Measurements from ENCODE around the gene VPS35L. TPM values are rescaled to one million over a fixed set of nuclear protein-coding genes. Genes with fewer than 3 reads are reported as not detected.

VPS35L gene
- total and polyA plus RNA-seq, 2 experiments from 2014 or later = 48.0 to 54.6 TPM

DNA sequence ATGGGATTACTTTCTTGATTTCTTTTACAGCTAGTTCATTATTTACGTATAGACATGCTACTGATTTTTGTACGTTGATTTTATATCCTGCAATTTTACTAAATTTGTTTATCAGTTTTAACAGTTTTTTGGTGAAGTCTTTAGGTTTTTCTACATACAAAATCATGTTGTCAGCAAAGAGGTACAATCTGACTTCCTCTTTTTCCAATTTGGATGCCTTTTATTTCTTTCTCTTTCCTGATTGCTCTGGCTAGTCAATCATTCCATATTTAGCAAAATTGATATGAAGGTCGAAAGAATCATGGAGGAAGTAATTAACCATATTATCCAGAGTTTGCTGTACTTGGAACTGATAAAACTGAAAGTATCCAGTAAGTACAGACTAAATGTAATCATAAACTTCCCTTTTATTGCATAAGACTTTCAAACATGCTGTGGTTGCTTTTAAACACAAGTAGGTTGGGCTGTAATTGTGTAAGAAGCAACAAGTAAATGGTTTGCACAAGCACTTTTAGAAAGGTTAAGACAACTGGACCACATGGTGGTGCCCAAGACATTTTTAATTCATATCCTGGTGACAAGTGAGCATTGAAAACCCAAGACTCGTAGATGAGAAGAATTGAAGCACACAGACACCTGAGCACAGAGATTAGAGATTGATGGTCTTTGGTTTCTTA, 42.0 kb upstream of the VPS35L start:
- Histone ChIP-seq H3F3A (replicated peaks; ENCODE audit: low read depth) (no peaks in the 10 kb centered on the region), H3K4me2 (no peak overlapping the region), H3K4me3 (no peak overlapping the region), H3K27ac (ENCODE audit: low read depth) (no peak overlapping the region), H3K36me3 (ENCODE audit: insufficient read depth) (peaks cover 24% of the 10 kb centered on the region), H3K9me2 (ENCODE audit: insufficient read depth) (no peaks in the 10 kb centered on the region), H4K20me1 (replicated peaks; ENCODE audit: insufficient read depth) (peaks cover 6% of the 10 kb centered on the region), H3K27me3 (ENCODE audit: insufficient read depth) (no peaks in the 10 kb centered on the region), H3K4me1 (ENCODE audit: insufficient read depth) (no peaks in the 10 kb centered on the region), H2AFZ (no peak overlapping the region), H3K79me2 (replicated peaks; ENCODE audit: insufficient read depth) (peaks cover 40% of the 10 kb centered on the region)
- H3K9me3 Mint-ChIP-seq = no peaks in the 10 kb centered on the region; the same call in 2 of the 3 replicates
- no peak for DNase-seq (ENCODE audit: low spot score)
- H3K4me1 Mint-ChIP-seq = no peaks in the 10 kb centered on the region
- ATAC-seq = no peak
- H3K27me3 Mint-ChIP-seq (ENCODE audit: insufficient read depth, low read depth, poor library complexity) = no peaks in the 10 kb centered on the region
- H3K27ac Mint-ChIP-seq = no peak overlapping the region
- TF ChIP-seq STAT1 (IDR thresholded peaks at IDR 0.05; ENCODE audit: unreplicated experiment) = no peak
- no peak for TF ChIP-seq ZNF114 (CRISPR knock-in tag; IDR thresholded peaks at IDR 0.05)
- TF ChIP-seq EZH2phosphoT487 (IDR thresholded peaks at IDR 0.05; ENCODE audit: unreplicated experiment) = no peak
- TF ChIP-seq, protein P1, sequence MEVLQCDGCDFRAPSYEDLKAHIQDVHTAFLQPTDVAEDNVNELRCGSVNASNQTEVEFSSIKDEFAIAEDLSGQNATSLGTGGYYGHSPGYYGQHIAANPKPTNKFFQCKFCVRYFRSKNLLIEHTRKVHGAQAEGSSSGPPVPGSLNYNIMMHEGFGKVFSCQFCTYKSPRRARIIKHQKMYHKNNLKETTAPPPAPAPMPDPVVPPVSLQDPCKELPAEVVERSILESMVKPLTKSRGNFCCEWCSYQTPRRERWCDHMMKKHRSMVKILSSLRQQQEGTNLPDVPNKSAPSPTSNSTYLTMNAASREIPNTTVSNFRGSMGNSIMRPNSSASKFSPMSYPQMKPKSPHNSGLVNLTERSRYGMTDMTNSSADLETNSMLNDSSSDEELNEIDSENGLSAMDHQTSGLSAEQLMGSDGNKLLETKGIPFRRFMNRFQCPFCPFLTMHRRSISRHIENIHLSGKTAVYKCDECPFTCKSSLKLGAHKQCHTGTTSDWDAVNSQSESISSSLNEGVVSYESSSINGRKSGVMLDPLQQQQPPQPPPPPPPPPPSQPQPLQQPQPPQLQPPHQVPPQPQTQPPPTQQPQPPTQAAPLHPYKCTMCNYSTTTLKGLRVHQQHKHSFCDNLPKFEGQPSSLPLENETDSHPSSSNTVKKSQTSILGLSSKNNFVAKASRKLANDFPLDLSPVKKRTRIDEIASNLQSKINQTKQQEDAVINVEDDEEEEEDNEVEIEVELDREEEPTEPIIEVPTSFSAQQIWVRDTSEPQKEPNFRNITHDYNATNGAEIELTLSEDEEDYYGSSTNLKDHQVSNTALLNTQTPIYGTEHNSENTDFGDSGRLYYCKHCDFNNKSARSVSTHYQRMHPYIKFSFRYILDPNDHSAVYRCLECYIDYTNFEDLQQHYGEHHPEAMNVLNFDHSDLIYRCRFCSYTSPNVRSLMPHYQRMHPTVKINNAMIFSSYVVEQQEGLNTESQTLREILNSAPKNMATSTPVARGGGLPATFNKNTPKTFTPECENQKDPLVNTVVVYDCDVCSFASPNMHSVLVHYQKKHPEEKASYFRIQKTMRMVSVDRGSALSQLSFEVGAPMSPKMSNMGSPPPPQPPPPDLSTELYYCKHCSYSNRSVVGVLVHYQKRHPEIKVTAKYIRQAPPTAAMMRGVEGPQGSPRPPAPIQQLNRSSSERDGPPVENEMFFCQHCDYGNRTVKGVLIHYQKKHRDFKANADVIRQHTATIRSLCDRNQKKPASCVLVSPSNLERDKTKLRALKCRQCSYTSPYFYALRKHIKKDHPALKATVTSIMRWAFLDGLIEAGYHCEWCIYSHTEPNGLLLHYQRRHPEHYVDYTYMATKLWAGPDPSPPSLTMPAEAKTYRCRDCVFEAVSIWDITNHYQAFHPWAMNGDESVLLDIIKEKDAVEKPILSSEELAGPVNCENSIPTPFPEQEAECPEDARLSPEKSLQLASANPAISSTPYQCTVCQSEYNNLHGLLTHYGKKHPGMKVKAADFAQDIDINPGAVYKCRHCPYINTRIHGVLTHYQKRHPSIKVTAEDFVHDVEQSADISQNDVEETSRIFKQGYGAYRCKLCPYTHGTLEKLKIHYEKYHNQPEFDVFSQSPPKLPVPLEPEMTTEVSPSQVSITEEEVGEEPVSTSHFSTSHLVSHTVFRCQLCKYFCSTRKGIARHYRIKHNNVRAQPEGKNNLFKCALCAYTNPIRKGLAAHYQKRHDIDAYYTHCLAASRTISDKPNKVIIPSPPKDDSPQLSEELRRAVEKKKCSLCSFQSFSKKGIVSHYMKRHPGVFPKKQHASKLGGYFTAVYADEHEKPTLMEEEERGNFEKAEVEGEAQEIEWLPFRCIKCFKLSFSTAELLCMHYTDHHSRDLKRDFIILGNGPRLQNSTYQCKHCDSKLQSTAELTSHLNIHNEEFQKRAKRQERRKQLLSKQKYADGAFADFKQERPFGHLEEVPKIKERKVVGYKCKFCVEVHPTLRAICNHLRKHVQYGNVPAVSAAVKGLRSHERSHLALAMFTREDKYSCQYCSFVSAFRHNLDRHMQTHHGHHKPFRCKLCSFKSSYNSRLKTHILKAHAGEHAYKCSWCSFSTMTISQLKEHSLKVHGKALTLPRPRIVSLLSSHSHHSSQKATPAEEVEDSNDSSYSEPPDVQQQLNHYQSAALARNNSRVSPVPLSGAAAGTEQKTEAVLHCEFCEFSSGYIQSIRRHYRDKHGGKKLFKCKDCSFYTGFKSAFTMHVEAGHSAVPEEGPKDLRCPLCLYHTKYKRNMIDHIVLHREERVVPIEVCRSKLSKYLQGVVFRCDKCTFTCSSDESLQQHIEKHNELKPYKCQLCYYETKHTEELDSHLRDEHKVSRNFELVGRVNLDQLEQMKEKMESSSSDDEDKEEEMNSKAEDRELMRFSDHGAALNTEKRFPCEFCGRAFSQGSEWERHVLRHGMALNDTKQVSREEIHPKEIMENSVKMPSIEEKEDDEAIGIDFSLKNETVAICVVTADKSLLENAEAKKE (CRISPR knock-in tag; IDR thresholded peaks at IDR 0.05) = no peak
- no peak for TF ChIP-seq POLR2AphosphoS5 (IDR thresholded peaks at IDR 0.05; ENCODE audit: low read depth)
- no peak for TF ChIP-seq ETS1 (IDR thresholded peaks at IDR 0.05)
- TF ChIP-seq EZH2 (IDR thresholded peaks at IDR 0.05; ENCODE audit: low read depth, unreplicated experiment) = no peak
- no peak for TF ChIP-seq JUNB (IDR thresholded peaks at IDR 0.05; ENCODE audit: unreplicated experiment)
- no peak for TF ChIP-seq ZNF331 (CRISPR knock-in tag; IDR thresholded peaks at IDR 0.05; ENCODE audit: low read depth)
- TF ChIP-seq CTCF (conservative IDR thresholded peaks at IDR 0.05; ENCODE audit: low read depth in 2 of 2) = no peak
- TF ChIP-seq, protein P2, sequence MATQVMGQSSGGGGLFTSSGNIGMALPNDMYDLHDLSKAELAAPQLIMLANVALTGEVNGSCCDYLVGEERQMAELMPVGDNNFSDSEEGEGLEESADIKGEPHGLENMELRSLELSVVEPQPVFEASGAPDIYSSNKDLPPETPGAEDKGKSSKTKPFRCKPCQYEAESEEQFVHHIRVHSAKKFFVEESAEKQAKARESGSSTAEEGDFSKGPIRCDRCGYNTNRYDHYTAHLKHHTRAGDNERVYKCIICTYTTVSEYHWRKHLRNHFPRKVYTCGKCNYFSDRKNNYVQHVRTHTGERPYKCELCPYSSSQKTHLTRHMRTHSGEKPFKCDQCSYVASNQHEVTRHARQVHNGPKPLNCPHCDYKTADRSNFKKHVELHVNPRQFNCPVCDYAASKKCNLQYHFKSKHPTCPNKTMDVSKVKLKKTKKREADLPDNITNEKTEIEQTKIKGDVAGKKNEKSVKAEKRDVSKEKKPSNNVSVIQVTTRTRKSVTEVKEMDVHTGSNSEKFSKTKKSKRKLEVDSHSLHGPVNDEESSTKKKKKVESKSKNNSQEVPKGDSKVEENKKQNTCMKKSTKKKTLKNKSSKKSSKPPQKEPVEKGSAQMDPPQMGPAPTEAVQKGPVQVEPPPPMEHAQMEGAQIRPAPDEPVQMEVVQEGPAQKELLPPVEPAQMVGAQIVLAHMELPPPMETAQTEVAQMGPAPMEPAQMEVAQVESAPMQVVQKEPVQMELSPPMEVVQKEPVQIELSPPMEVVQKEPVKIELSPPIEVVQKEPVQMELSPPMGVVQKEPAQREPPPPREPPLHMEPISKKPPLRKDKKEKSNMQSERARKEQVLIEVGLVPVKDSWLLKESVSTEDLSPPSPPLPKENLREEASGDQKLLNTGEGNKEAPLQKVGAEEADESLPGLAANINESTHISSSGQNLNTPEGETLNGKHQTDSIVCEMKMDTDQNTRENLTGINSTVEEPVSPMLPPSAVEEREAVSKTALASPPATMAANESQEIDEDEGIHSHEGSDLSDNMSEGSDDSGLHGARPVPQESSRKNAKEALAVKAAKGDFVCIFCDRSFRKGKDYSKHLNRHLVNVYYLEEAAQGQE (IDR thresholded peaks at IDR 0.05; ENCODE audit: unreplicated experiment) = no peak
- no peak for TF ChIP-seq NANOG (IDR thresholded peaks at IDR 0.05; ENCODE audit: borderline replicate concordance)
- TF ChIP-seq CREB1 (CRISPR knock-in tag; IDR thresholded peaks at IDR 0.05; ENCODE audit: low read depth) = no peak
- H3K36me3 Mint-ChIP-seq (ENCODE audit: low read depth) = peaks cover 54% of the 10 kb centered on the region
- H3K4me3 Mint-ChIP-seq = no peak overlapping the region
